Epithelial cell of proximal tubule (primary cell): Measurements from ENCODE around the gene TNFRSF1B. TPM values are rescaled to one million over a fixed set of nuclear protein-coding genes. Genes with fewer than 3 reads are reported as not detected.
A peak's percentile ranks its signal among the peaks of the same experiment; 100 is the strongest.

Experiments used
- DNase-seq: peaks from one replicate; pipeline ENCODE4 v3.0.0-alpha.2; 2011; ENCODE audit warnings: low read depth
- H3K4me3 ChIP-seq: 2 replicates; pipeline ENCODE4 v1.5.1; 2011; ENCODE audit warnings: low read depth, mild to moderate bottlenecking, low read length
- total RNA-seq: library from RNA; depleted of rRNA; stranded (reverse); fragments of >200 nt; gene quantifications from 2 replicates; pipeline ENCODE4 v1.2.3, GENCODE V29; 2015
- TF ChIP-seq, protein P1 (sequence below): conservative IDR thresholded peaks from 2 replicates; pipeline ENCODE4 v1.5.1; 2012; ENCODE audit warnings: low read depth, mild to moderate bottlenecking, low read length

Gene TNFRSF1B
- total RNA-seq, 1 donor from 2014 or later, result 0.06 TPM

DNA sequence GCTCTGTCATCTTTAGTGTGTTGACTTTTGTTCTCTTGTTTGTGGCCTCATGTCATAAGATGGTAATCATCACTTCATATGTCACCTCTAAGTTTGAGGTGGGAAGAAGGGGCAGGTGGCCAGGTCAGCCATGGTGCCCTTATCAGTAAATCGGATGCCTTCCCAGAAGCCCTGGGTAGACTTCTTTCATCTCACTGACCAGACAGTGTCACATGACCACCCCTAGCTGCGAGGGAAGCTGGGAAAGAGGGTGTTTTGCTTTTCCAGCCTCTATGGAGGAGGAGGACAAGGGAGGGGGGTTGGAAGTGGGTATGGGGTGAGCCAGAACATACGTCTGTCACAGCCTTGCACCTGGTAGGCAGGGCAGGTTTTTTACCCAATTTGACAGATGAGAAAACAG lies 28.6 kb downstream of the TNFRSF1B start:
- H3K4me3 ChIP-seq, result no peak overlapping the region
- TF ChIP-seq, protein P1, sequence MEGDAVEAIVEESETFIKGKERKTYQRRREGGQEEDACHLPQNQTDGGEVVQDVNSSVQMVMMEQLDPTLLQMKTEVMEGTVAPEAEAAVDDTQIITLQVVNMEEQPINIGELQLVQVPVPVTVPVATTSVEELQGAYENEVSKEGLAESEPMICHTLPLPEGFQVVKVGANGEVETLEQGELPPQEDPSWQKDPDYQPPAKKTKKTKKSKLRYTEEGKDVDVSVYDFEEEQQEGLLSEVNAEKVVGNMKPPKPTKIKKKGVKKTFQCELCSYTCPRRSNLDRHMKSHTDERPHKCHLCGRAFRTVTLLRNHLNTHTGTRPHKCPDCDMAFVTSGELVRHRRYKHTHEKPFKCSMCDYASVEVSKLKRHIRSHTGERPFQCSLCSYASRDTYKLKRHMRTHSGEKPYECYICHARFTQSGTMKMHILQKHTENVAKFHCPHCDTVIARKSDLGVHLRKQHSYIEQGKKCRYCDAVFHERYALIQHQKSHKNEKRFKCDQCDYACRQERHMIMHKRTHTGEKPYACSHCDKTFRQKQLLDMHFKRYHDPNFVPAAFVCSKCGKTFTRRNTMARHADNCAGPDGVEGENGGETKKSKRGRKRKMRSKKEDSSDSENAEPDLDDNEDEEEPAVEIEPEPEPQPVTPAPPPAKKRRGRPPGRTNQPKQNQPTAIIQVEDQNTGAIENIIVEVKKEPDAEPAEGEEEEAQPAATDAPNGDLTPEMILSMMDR, result no peak
- DNase-seq, result no peak

DNA sequence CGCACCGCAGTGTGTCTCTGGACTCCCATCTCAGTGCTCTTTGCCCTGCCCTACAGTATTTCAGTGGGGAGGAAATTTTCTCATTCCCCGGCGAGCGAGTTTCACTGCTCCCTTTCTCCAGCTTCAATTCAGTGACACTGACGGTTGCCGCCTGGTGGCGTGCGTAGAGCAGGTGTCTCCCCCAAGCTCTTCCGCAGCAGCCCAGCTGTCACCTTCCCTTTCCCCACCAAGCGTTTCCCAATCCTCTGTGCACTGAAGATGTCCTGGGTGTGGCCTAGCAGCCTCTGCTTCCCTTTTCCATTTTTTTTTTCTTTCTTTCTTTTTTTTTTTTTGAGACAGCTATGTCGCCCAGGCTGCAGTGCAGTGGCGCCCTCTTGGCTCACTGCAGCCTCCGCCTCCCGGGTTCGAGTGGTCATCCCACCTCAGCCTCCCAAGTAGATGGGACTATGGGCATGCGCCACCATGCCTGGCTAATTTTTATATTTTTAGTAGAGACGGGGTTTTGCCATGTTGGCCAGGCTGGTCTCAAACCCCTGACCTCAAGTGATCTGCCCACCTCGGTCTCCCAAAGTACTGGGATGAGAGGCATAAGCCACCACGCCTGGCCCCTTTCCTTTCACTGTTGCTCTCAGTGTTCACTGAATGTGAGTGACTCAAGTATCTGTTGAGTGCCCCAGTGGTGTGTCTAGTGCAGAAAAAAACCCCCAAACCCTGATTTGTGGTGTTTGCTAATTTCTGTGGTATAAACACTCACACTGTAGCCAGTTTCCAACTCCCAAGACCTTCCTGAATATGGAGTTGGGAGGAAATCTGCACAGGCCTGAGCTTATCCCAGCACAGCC lies 30.1 kb downstream of the TNFRSF1B start:
- TF ChIP-seq, protein P1, result peak; percentile 26
- DNase-seq, result no peak
- no peak overlapping the region for H3K4me3 ChIP-seq

DNA sequence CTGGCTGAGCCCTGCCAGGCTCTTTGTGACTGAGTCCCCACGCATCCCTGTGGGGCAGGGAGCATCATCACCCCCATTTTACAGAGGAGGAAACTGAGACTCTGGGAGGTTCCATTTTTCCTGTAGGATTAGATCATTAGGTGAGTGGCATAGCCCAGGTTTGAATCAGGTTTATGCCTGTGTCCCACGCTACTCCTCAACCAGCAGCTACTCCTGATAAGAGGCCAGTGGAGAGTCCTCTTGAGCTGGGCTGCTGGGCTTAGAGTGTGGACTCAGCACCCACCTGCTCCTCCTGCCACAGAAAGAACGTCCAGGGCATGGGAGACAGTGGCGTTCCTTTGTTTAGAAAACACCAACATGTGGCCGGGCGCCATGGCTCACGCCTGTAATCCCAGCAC lies 30.7 kb downstream of the TNFRSF1B start:
- TF ChIP-seq, protein P1, result no peak
- H3K4me3 ChIP-seq, result no peak overlapping the region
- no peak for DNase-seq

DNA sequence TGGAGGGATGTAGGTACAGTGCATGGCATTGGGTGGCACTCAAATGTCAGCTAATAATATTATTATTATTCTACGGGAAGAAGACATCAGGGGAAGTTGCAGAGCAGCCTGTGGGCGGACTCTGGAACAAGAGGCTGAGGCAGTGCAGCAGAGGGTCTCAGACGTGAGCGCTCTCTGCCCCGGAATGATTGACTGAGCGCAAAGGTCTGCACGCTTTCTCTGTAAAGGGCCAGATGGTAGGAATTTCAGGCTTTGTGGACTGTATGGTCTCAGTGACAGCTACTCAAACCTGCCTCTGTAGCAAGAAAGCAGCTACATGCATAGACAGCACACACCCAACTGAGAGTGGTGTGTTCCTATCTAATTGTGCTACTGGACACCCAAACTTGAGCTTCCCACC lies 33.4 kb downstream of the TNFRSF1B start:
- TF ChIP-seq, protein P1, result no peak
- DNase-seq, result no peak
- no peak overlapping the region for H3K4me3 ChIP-seq

DNA sequence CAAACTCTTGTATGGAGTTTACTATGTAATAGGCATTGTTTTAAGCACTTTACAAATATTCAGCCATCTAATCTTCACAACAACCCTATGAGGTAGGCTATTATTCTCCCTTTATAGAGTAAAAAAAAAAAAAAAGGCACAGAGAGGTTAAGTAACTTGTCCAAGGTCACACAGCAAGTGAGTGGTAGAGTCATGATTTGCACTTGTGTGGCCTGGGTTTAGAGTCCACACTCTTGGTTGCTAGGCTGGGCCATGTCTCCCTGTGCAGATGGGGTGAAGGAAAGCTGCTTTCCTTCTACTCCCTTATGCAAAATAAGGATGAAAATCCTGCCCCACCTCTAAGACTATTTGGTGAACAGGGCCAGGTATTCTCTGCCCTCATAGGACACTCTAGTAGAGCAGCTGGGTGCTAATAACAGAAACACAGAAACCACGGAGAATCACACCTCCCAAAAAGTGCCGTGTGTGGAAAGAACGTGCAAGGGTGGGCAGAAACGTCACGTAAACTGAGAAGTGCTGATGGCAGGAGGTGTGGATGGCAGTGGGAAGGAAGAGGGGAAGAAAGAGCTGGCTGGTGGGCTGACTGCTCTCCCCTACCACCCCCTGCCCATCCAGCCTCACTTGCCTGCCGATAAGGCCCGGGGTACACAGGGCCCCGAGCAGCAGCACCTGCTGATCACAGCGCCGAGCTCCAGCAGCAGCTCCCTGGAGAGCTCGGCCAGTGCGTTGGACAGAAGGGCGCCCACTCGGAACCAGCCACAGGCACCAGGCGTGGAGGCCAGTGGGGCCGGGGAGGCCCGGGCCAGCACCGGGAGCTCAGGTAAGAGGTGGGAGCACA lies 34.8 kb downstream of the TNFRSF1B start:
- TF ChIP-seq, protein P1, result no peak
- no peak overlapping the region for H3K4me3 ChIP-seq
- DNase-seq, result no peak

DNA sequence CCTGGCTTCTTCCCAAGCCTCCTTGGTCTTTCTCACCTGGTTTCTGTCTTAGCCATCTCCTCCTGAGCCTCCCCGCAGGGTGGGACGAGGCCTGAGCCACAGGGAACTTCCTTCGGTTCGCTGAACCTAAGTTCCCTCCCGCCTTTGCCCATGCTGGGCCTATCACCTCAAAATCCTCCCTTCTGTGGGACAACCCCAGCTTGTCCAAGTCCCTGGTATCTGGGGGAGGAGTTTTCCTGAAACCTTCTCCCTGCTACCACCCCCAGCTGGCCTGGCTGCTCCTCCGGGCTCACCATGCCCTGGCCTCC lies 35.4 kb downstream of the TNFRSF1B start:
- TF ChIP-seq, protein P1, result no peak
- no peak for DNase-seq
- H3K4me3 ChIP-seq, result no peak overlapping the region
